ENCODE measurements around the gene TEF. TPM values are rescaled to one million over a fixed set of nuclear protein-coding genes. Genes with fewer than 3 reads are reported as not detected.
"Not testable (repeated sequence)": the region's sequence is repeated elsewhere in the genome, so short reads cannot be mapped to it uniquely, and the experiment has no call there.

The TEF gene
- polyA plus RNA-seq, 1 experiment: 28.7 TPM

DNA sequence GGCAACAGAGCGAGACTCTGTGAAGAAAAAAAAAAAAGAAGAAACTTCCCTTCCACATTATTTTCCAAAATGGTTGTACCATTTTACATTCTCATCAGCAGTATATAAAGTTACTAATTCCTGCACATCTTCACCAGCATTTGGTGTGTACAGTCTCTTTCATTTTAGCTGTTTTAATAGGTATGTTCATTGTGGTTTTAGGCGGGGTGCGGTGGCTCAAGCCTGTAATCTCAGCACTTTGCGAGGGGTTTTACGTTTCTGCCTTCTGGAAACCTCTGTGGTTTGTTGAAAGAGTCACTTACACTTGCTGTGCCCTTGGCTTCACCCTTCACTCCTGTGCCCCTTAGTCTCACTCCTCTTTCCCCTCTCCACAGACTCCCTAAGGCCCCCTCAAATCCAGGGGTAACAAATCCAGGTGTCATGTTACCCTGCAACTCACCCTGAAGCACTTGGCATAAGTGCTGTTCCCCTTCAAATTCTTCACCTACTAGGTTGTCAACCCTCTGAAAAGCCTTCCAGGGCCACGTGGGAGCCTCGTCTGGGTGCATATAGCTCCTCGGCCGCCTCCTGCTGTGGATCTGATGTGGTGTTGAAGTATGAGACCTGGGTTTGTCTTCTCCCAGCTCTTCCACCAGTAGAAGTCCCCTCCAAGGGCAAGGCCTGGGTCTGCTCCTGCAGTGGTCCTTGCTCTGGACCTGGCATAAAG lies 44.1 kb downstream of the TEF start:
- TF ChIP-seq, protein P1, sequence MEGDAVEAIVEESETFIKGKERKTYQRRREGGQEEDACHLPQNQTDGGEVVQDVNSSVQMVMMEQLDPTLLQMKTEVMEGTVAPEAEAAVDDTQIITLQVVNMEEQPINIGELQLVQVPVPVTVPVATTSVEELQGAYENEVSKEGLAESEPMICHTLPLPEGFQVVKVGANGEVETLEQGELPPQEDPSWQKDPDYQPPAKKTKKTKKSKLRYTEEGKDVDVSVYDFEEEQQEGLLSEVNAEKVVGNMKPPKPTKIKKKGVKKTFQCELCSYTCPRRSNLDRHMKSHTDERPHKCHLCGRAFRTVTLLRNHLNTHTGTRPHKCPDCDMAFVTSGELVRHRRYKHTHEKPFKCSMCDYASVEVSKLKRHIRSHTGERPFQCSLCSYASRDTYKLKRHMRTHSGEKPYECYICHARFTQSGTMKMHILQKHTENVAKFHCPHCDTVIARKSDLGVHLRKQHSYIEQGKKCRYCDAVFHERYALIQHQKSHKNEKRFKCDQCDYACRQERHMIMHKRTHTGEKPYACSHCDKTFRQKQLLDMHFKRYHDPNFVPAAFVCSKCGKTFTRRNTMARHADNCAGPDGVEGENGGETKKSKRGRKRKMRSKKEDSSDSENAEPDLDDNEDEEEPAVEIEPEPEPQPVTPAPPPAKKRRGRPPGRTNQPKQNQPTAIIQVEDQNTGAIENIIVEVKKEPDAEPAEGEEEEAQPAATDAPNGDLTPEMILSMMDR (IDR thresholded peaks at IDR 0.05; ENCODE audit: insufficient read depth, low read depth, low read length): no peak
- Histone ChIP-seq H3K36me3 (ENCODE audit: control insufficient read depth, insufficient read depth, low read length) (peaks cover 1% of the 10 kb centered on the region; the same call in 1 of the 2 replicates), H3K27me3 (ENCODE audit: control insufficient read depth, insufficient read depth, low read length) (no peaks in the 10 kb centered on the region), H3K4me3 (ENCODE audit: low read depth, low read length) (no peak overlapping the region)
- CTCF ChIA-PET: no interaction called here
- POLR2A ChIA-PET: no interaction called here
- DNase-seq (ENCODE audit: low read depth): no peak

GRCh38 chr22:41429232-41429950 lies 47.6 kb downstream of the TEF start:
- CTCF ChIA-PET: interaction anchor here (0.6 kb wide), 2 partner anchors 26 to 1607 kb away, joined by 3 read pairs; no protein-coding TSS in a partner anchor
- Histone ChIP-seq H3K36me3 (ENCODE audit: control insufficient read depth, insufficient read depth, low read length) (peaks cover 8% of the 10 kb centered on the region), H3K4me3 (ENCODE audit: low read depth, low read length) (no peak overlapping the region), H3K27me3 (ENCODE audit: control insufficient read depth, insufficient read depth, low read length) (no peaks in the 10 kb centered on the region)
- POLR2A ChIA-PET: no interaction called here
- TF ChIP-seq, protein P1 (IDR thresholded peaks at IDR 0.05; ENCODE audit: insufficient read depth, low read depth, low read length): no peak
- DNase-seq (ENCODE audit: low read depth): no peak

DNA sequence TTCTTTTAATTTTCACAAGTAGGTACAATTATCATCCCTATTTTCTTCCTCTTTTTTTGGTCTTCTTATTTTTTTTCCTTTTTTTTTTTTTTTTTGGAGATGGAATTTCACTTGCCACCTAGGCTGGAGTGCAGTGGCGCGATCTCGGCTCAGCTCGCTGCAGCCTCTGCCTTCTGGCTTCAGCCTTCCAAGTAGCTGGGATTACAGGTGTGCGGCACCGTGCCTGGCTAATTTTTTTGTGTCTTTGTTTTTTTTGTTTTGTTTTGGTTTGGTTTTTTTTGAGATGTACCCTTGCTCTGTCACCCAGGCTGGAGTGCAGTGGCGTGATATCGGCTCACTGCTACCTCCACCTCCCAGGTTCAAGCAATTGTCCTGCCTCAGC lies 48.2 kb downstream of the TEF start:
- TF ChIP-seq, protein P1 (IDR thresholded peaks at IDR 0.05; ENCODE audit: insufficient read depth, low read depth, low read length): no peak
- Histone ChIP-seq H3K4me3 (ENCODE audit: low read depth, low read length) (no peak overlapping the region), H3K27me3 (ENCODE audit: control insufficient read depth, insufficient read depth, low read length) (no peaks in the 10 kb centered on the region), H3K36me3 (ENCODE audit: control insufficient read depth, insufficient read depth, low read length) (peaks cover 12% of the 10 kb centered on the region)
- ChIA-PET CTCF (interaction anchor here (0.6 kb wide), 2 partner anchors 26 to 1607 kb away, joined by 3 read pairs; no protein-coding TSS in a partner anchor), POLR2A (no interaction called here)
- no peak for DNase-seq (ENCODE audit: low read depth)

DNA sequence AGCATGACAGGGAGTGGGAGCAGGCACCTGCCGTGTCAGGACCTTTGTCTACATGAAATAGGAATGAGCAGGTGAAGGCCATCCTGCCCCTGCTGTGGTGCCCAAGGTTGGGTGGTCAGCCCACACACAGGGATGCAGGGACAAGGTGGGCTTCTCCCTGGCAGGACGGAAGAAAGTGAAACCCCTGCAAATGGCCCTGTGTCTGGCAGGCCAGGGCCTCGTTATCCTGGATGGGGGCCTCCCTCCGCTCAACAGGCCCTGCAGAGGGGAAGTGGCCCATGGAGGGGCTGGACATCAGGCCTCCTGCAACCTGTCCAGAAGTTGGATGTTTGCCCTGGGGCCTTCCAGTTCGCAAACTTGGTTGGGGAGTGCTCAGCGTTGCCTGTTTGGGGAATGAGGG lies 49.9 kb downstream of the TEF start:
- no peak for DNase-seq (ENCODE audit: low read depth)
- Histone ChIP-seq H3K27me3 (ENCODE audit: control insufficient read depth, insufficient read depth, low read length) (no peaks in the 10 kb centered on the region), H3K36me3 (ENCODE audit: control insufficient read depth, insufficient read depth, low read length) (peaks cover 25% of the 10 kb centered on the region), H3K4me3 (ENCODE audit: low read depth, low read length) (no peak overlapping the region)
- TF ChIP-seq, protein P1 (IDR thresholded peaks at IDR 0.05; ENCODE audit: insufficient read depth, low read depth, low read length): no peak
- CTCF ChIA-PET: no interaction called here
- POLR2A ChIA-PET: no interaction called here

- CTCF ChIA-PET; POLR2A ChIA-PET; H3K4me3 ChIP-seq (ENCODE audit: low read depth, low read length); H3K27me3 ChIP-seq (ENCODE audit: control insufficient read depth, insufficient read depth, low read length); DNase-seq (ENCODE audit: low read depth): not testable (repeated sequence)
- peaks cover 31% of the 10 kb centered on the region for H3K36me3 ChIP-seq (ENCODE audit: control insufficient read depth, insufficient read depth, low read length)
Measured at GRCh38 chr22:41433480-41433879, 51.7 kb downstream of the TEF start.

GRCh38 chr22:41434361-41435003 lies 52.7 kb downstream of the TEF start:
- DNase-seq (ENCODE audit: low read depth); CTCF ChIA-PET; H3K4me3 ChIP-seq (ENCODE audit: low read depth, low read length); POLR2A ChIA-PET; H3K27me3 ChIP-seq (ENCODE audit: control insufficient read depth, insufficient read depth, low read length): not testable (repeated sequence)
- H3K36me3 ChIP-seq (ENCODE audit: control insufficient read depth, insufficient read depth, low read length): peaks cover 34% of the 10 kb centered on the region

Measured in BJ (cell line).